GOT3 (cell line): Measurements from ENCODE around the gene MAPK1.
"Not testable (repeated sequence)": the region's sequence is repeated elsewhere in the genome, so short reads cannot be mapped to it uniquely, and the experiment has no call there.

Source experiments
- DNase-seq: peaks from one replicate; lab custom pipeline; 2025; ENCODE audit warnings: mixed read lengths; lab: John Stamatoyannopoulos, UW

Gene MAPK1

DNA sequence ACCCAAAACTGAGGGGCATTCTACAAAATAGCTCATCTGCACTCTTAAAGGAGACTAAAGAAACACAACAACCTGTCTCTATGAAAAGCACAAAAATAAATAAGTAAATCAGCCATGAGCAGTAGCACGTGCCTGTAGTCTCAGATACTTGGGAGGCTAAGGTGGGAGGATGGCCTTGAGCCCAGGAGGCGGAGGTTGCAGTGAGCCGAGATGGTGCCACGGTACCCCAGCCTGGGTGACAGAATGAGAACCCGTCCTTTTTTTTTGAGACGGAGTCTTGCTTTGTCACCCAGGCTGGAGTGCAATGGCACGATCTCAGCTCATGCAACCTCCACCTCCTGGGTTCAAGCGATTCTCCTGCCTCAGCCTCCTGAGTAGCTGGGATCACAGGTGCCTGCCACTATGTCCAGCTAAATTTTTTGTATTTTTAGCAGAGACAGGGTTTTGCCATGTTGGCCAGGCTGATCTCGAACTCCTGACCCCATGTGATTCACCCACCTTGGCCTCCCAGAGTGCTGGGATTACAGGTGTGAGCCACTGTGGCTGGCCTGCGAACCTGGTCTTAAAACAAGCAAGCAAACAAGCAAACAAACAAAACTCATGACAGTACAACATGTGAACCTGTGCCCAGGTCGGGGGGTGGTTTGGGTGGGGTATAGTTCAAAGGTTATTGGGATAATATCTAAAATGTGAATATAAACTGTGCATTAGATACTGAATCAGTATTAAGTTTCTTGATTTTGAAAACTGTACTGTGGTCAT, 76.4 kb downstream of the MAPK1 start:
- not testable (repeated sequence) for DNase-seq

DNA sequence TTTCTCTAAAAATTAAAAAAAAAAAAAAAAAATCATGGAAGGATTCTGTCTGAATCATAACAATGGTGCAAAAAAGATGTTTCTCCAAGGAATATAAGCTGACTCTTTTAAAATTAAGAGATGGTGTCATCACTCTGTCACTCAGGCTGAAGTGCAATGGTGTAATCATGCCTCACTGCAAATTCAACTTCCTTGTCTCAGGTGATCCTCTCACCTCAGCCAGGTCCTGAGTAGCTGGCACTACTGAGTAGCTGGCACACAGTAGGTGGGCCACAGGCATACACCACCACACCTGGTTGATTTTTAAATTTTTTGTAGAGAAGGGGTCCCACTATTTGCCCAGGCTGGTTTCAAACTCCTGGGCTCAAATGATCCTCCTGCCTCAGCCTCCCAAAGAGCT, 77.1 kb downstream of the MAPK1 start:
- no peak for DNase-seq

DNA sequence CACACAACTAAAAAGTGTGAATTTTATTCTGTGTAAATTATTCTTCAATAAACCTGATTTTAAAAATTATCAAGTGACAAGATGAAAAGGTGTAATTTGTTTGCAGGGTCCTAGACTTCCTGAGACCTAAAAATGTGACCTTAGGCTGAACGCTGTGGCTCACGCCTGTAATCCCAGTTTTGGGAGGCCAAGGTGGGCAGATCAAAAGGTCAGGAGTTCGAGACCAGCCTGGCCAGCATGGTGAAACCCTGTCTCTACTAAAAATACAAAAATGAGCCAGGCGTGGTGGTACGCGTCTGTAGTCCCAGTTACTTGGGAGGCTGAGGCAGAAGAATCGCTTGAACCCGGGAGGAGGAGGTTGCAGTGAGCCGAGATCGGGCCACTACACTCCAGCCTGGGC, 79.9 kb downstream of the MAPK1 start:
- not testable (repeated sequence) for DNase-seq

DNA sequence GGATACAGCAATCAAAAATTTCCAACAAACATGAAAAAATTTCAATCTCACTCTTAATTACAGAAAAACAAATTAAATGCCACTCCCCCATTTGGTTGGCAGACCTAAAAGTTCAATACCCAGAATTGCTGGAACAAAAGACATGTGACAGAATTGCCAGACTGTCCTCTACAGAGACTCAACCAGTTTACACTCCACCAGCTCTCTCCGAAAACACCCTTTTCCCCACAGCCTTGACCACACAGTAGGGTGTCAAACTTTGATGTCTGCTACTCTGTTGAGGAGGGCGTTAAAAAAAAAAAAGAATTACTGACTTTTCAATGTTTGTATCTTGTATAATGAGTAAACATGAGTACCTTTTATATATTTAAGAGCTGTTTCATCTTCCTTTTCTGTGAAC, 87.2 kb downstream of the MAPK1 start:
- no peak for DNase-seq

DNA sequence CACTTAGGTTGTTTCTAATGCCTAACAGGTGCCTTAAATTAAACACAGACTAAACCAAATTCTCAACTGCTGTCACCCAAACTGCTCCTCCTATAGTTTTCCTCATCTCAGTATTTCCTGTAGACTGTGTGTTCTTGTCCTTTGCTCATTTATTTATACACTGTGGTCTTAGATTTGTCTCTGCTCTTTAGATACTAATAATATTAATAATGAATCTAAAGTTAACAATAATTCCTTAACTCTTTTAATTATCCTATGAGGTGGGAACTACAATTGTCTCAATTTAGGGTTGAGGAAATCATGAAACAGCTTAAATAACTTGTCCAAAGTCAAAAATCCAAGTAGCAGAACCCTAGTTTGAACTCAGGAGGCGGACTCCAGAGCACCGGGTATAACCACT, 88.0 kb downstream of the MAPK1 start:
- no peak for DNase-seq

DNA sequence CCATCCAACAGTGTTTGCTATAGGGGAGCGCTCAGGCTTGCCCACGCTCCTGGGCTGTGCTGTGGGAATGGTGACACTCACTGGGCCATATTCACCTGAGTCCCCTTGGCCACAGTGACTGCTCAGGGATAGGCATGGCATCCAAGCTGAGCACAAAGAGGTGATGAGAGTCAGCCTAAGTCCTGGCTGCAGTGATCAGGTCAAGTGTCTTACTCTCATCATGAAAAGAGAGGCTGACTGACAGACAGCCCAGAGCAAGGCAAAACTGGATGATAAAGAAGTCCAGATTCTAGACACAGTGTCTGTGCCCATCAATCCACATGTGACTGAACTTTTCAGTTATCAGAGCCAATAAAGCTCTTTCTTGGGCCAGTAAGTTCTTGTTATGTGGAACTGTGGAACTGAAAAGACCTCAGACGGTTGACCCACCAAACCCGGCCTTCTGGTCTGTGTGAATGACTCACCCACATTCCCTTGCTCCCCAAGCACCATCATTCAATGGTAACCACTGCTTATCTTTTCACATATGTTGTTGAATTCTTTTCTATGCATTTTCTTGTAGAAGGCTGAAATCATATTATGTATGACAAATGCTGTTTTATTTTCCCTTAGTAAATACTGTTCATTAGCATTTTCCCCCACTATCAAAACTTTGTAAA, 88.6 kb downstream of the MAPK1 start:
- DNase-seq = no peak

DNA sequence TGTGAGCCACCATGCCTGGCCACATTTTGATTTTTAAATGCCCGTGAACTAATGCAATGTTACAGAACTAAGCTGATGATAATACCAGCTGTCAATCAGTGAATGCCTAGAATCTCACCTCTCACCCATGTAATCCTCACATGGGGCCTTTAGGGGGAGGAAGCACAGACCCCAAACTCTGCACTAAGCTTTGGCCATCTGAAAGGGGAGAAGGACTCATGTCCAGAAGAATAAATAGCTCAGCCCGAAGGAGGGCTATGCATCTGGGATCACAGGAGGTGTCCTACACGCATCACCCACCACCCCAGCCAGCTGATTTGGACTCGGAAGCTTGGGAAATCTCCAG, 95.8 kb downstream of the MAPK1 start:
- DNase-seq = no peak

DNA sequence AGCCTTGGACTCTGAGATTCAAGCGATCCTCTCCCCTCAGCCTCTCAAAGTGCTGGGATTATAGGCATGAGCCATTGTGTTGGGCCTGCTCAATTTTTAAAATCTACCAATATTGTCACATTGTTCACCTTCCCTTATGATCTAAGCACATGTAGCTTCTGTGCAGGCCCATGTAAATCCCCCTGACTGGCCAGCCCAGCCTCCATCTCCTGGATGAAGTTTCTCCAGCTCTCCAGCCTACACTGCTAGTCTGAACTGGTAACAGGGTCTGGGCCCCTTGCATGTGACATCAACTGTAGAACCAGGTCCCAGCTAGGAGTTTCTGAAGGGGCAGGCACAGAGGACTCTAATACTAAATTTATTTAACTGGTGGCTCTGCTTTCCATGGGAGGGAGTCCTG, 99.0 kb downstream of the MAPK1 start:
- DNase-seq = no peak

DNA sequence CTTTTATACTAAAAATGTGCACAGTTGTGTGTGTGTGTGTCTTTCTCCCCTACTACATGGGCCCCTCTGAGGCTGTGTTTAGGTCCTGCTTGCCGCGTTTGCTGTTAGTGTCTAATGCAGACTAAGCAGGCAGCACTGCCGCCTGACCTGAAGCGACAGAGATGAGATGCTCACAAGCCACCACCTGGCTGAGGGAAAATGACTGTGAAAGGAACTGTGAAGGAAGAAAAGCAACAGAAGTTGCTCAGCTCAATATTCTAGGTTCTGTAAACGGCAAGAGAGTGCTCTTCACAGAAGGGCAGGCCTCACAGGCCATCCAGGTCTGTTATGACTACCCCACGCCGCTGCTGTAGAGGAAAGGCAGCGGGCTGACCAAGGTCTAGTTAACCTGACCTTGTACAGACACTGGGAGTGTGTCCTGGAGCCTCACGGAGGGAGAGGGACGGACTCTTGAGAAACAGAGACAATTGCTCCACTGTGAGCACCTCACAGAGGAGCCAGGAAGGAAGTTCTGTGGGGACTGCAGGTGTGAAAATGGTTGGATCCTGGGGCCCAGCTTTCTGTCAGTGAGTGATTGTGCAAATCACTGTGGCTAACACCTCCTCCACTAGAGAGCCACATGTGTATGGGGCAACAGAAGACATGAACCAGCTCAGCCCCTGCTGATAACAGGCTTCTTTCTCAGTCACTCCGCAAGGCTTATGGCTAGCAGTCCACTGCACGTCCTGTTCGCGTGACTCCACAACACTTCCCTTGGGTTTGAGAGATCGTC, 100.6 kb downstream of the MAPK1 start:
- DNase-seq = no peak

DNA sequence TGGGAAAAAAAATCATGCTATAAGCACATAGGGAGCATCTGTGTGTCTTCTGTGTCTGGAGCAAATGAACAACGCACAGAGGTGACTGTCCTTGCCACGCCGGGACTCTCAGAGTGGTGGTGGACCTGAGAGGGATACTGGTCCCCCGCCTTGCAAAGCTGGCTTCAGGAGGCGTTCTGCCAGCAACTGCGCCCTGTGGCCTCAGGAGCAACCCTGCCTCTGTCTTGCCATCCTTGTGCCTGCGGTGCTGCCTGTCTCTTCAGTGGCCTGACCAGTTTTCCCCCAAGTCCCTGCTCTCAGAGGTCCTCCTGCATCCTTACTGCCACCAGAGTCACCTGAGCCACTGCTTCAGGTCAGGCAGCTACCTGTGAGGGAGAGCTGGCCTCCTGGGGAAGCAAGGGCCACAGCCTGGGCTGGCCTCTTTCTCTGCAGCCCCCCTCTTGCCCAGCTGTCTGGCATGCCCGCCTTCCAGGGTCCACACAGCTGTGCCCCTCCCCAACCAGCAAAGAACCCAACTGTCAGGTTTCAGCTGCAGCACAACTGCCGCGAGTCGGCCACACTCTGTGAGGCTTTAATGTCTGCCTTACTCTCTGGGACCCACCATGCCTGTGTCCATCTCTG, 101.4 kb downstream of the MAPK1 start:
- DNase-seq = no peak

DNA sequence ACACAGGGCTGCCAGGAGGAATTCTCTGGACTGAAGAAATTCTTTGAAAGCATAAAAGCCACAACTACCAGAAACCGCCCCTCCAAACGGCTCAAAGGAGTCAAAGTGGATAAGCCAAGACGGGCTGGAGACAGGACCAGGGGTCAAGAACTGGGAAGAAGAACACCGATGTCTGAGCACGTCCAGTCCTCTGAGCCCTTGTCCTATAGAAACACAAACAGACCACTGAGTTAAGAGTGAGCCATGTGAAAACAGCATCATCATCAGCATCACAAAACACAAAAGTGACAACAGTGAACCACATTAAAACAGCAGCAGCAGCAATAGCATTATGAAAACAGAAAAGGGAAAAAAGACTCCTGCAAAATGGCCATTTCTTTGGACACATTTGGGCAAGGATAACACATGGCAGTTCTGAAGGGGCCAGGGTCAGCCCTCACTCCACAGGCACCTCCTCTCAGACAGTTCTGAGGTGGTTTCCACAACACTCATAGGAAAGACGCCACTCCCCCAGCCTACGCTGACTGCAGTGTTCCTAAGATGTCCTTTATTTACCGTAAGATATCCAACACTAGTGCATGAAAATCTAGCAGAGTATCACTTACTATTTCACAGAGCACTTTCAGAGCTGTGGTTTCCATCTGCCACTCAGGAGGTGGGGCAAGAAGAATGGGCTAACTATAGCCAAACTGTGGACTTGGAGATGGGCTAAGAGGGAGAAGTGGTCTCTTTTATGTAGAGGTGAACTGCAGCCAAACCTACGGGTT, 103.2 kb downstream of the MAPK1 start:
- no peak for DNase-seq

DNA sequence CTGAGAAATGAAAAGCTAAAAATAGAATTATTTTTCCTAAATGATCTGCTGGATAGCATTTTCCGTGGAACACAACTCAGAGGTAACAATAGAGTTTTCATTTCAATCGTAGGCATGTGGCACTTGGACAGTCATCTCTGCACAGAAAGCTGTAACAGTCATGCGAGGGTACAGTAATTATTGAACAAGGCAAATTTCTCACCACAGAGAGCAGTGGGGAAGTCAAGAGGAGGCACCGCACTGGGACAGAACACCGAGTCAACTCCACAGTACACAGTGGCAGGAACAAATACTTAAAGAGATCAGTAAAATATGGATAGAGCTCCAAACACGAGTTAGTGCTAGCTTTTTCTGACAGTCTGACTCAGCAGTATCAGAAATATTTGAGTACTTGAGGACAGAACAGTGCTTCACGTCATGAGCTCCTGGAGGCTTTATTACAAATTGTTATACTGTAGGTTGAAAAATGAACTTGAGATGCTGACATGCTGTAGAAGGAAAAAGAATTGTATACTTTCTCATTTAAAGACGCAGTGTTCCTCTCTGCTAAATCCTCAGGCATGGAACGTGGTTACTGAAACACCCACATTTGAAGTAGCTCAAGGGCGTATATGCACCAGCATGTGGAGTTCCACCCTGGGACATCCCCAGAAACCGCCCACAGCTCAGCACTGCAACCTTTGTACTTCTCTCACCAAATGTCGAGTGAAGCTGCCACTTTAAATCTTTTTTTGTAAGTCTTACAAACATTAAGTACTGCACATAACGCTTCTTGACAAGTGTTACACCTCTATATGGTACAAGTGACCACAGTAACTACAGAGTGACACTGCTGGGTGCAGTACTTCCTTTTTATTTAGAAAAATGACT, 104.5 kb downstream of the MAPK1 start:
- DNase-seq = no peak

DNA sequence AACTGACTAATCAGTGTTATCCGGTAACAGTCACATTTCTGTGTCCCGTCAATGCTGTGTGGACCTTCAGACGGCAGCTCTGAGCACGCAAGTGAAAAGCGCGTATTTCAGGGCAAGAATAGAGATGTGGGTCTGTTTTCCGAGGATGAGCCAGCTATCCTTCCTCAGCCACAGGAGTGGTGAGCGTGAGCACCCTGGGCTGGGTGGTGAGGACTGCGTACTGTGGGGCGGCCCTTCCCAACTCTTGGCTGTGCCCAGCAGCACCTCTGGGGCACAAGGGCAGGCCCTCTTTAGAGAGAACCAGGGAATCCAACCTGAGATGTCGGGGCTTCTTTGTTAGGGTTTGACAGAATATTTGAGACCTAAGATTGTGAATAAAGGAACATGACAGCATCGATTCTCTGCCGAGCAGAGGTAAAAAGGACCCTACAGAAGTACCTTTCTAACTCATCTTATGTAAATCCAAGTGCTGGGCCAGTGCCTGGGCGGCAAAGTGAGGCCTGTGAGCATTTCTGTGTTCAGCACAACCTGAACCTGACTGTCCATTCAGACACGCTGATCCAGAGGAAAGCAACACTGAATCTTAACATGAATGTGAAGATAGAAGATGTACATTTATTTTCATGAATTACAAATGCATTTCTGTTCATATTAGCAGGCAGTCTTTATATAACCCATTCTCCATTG, 105.3 kb downstream of the MAPK1 start:
- no peak for DNase-seq

DNA sequence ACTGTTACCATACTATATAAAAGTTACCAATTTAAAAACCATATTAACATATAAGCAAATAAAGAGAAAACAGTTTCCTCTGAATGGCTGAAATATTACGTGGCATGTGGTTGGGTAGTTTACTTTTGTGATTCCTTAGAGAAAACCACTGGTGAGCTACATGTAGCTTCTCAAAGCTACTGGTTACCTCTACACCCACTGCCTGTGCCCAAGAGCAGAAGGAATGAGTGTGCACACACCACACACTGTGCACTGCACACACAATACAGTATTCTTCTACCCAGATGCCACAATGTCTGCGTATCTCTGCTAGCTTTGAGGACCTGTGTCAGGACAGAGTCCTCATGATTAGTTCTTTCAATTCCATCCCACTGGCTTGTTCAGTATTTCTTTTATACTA, 106.4 kb downstream of the MAPK1 start:
- no peak for DNase-seq

DNA sequence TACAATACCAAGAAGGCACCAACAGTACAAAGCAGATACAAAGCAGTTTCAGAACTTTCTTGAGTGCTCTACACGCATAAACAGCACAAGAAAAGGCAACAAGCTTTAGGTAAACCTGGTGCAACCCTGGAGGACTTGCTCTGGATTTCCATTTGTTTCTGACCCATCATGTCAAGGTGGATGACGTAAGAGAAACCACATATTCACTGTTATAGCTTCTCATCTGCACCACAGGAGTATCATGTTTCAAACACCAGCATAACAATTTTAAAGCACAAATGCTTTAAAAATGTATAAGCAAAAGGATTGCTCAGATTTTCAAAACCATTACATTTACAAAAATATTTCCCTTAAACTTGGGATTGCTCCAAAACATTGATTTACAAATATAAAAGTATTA, 106.8 kb downstream of the MAPK1 start:
- no peak for DNase-seq

DNA sequence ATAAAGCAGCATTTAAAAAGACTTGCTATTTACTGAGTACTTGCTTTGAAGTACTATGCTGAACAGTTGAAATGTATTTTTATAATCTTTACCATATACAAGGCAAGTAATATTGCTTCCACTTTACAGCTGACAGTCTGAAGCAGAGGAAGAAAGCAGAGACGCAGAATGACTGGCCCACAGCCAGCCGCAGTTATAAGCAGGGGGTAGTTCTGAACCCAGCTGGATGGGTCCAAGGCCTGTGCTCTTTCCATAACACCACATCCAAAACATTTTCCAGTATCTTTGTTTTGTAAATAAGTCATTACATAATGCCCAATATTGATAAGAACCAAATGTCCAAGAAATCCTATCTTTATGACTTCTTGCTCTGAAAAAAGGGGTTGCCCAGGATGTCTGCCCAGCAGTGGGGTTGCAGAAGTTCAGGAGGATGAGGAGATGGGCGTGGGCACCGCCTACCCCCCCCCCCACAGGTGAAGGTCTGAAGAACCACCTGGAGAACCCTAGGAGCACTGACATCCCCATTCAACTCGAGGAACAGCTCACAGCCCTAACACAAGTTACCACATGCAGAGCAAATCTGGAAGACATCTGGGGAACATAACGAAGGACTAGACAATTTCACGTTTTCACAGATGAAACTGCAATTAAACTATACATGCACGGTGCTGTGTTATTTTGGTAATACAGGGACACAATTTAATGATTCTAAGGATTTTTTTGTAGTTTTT, 107.6 kb downstream of the MAPK1 start:
- DNase-seq = no peak

DNA sequence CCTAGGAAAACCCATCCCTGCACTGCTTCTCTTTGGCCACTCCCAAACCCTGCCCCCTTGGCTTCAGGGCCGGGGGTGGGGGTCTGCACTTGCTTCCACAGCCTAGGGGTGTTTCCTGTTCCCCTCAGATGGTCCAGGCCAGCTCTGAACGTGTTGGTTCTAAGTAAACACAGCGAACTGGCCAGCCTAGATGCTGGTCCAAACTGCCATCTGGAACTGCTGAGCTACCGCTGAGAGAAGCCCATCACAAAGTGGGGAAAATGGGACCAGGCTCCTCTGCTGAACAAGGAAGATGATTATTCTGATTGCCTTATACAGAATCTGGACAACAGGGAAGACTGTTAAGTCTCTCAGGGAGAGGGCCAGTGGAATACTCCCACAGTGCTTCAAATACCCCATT, 108.4 kb downstream of the MAPK1 start:
- DNase-seq = no peak

DNA sequence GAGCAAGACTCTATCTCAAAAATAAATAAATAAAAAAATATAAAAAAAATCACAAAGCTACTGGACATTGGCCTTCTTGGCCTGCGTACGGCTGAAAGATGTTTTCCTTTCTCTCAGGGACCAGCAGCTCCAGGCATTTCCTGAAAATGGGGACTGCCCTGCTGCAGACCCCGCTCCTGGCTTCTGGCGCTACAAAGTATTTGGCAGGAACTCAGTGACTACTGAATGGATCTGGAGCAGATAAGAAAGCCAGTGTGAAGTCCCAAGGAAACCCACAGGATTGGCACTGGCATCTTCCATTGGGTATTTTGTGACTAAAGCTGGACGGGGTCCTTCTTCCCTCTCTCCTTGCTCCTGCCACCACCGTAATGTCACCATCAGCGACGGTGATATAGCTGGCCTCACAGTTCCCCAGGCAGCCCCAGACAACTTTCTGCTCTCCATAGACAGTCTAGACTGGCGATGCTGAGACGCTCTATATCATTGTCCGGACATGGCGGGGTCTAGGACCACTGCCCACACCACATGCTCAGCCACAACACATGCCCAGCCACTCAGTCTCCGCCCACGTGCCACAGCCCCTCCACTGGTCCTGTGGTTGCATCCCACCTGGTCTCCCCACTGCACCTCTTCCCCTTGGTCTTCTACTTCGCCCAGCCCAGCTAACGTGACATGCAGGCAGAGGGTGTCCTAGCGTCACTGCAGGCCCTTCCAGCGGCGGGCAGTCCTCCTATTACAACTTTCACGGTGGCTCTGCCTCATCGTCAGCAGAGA, 109.2 kb downstream of the MAPK1 start:
- DNase-seq = no peak

DNA sequence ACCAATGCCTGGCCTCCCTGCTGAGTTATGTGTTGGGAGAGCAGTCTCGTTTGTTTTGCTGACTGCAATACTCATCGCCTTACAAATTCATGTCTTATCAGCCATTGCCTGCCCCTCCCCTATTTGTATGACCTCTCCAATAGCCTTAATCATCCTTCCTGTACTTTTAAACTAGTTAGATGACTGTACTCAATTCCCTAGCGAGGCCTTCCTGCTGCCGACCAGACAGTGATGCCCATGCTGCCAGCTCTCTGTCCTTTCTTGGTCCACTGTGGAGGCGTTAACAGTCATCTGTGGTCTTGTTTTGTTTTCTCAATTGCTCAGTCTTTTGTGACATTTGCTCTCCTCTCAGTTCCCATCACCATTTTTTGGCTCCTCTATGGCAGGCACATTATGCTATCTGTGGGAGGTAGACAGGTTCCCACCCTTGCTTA, 111.6 kb downstream of the MAPK1 start:
- DNase-seq = no peak
